ENCODE data around the gene CSPG4.
A peak's percentile ranks its signal among the peaks of the same experiment; 100 is the strongest.
"Not testable (repeated sequence)": the region's sequence is repeated elsewhere in the genome, so short reads cannot be mapped to it uniquely, and the experiment has no call there.

The CSPG4 gene

GRCh38 chr15:75721923-75722870, 9.5 kb upstream of the CSPG4 start:
- TF ChIP-seq GATA1 (IDR thresholded peaks at IDR 0.05; ENCODE audit: low read depth, low read length) (no peak), POLR2A (IDR thresholded peaks at IDR 0.05; ENCODE audit: low read length) (no peak)
- no peak for DNase-seq

- TF ChIP-seq POLR2A (IDR thresholded peaks at IDR 0.05; ENCODE audit: low read length) (no peak), GATA1 (IDR thresholded peaks at IDR 0.05; ENCODE audit: low read depth, low read length) (no peak)
- no peak for DNase-seq
Measured at GRCh38 chr15:75721480-75721922, 8.9 kb upstream of the CSPG4 start.

- DNase-seq: peak; percentile 63 to 79
- TF ChIP-seq POLR2A (IDR thresholded peaks at IDR 0.05; ENCODE audit: low read length): no peak
- TF ChIP-seq GATA1 (IDR thresholded peaks at IDR 0.05; ENCODE audit: low read depth, low read length): no peak
Measured at GRCh38 chr15:75720787-75721479, 8.3 kb upstream of the CSPG4 start.

- no peak for DNase-seq
- TF ChIP-seq POLR2A (IDR thresholded peaks at IDR 0.05; ENCODE audit: low read length) (no peak), GATA1 (IDR thresholded peaks at IDR 0.05; ENCODE audit: low read depth, low read length) (no peak)
Measured at GRCh38 chr15:75720297-75720696, 7.6 kb upstream of the CSPG4 start.

GRCh38 chr15:75718328-75718727, 5.7 kb upstream of the CSPG4 start:
- DNase-seq: no peak
- TF ChIP-seq GATA1 (IDR thresholded peaks at IDR 0.05; ENCODE audit: low read depth, low read length) (no peak), POLR2A (IDR thresholded peaks at IDR 0.05; ENCODE audit: low read length) (no peak)

- DNase-seq: not testable (repeated sequence)
Measured at GRCh38 chr15:75717001-75717400, 4.4 kb upstream of the CSPG4 start.

- DNase-seq: not testable (repeated sequence)
Measured at GRCh38 chr15:75716249-75716950, 3.8 kb upstream of the CSPG4 start.

GRCh38 chr15:75715312-75715832, 2.7 kb upstream of the CSPG4 start:
- DNase-seq: not testable (repeated sequence)

GRCh38 chr15:75714195-75714594, 1.5 kb upstream of the CSPG4 start:
- no peak for DNase-seq
- TF ChIP-seq POLR2A (IDR thresholded peaks at IDR 0.05; ENCODE audit: low read length) (no peak), GATA1 (IDR thresholded peaks at IDR 0.05; ENCODE audit: low read depth, low read length) (no peak)

- DNase-seq: no peak
- TF ChIP-seq GATA1 (IDR thresholded peaks at IDR 0.05; ENCODE audit: low read depth, low read length) (no peak), POLR2A (IDR thresholded peaks at IDR 0.05; ENCODE audit: low read length) (no peak)
Measured at GRCh38 chr15:75713338-75713895, 769 bp upstream of the CSPG4 start.

- not testable (repeated sequence) for DNase-seq
Measured at GRCh38 chr15:75711495-75711894, 1.2 kb downstream of the CSPG4 start.

GRCh38 chr15:75710874-75711273, 1.8 kb downstream of the CSPG4 start:
- DNase-seq: not testable (repeated sequence)

GRCh38 chr15:75709458-75709857, 3.2 kb downstream of the CSPG4 start:
- not testable (repeated sequence) for DNase-seq

- no peak for TF ChIP-seq GATA1 (IDR thresholded peaks at IDR 0.05; ENCODE audit: low read depth, low read length)
- no peak for TF ChIP-seq POLR2A (IDR thresholded peaks at IDR 0.05; ENCODE audit: low read length)
- DNase-seq: no peak
Measured at GRCh38 chr15:75706682-75706954, 6.0 kb downstream of the CSPG4 start.

All from erythroblast (primary cell).